Dedifferentiated amniotic fluid mesenchymal stem cell (primary cell): ENCODE data around the gene HMX2.
"Not testable (repeated sequence)": the region's sequence is repeated elsewhere in the genome, so short reads cannot be mapped to it uniquely, and the experiment has no call there.

ENCODE experiments used
- DNase-seq: peaks from one replicate; pipeline ENCODE4 v3.0.0-alpha.2; 2016; ENCODE audit errors: extremely low spot score

The HMX2 gene

DNA sequence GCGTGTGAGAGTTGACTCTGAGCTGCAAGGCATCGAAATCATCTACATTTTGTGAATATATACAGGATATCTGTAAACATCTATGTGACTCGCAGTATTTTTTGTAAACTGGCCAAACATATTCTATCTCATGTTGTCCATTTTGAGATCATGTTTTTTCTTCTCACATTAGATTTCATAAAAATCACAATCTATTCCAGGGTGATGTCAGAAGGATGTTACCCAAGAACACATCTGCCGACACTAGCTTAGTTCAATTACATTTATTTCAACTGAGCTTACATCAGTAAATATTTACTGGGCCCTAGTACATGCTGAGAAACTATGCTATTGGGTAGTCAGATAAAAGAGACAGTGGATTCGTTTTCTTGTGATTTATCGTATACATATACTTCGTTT lies 3.8 kb downstream of the HMX2 start:
- no peak for DNase-seq

DNA sequence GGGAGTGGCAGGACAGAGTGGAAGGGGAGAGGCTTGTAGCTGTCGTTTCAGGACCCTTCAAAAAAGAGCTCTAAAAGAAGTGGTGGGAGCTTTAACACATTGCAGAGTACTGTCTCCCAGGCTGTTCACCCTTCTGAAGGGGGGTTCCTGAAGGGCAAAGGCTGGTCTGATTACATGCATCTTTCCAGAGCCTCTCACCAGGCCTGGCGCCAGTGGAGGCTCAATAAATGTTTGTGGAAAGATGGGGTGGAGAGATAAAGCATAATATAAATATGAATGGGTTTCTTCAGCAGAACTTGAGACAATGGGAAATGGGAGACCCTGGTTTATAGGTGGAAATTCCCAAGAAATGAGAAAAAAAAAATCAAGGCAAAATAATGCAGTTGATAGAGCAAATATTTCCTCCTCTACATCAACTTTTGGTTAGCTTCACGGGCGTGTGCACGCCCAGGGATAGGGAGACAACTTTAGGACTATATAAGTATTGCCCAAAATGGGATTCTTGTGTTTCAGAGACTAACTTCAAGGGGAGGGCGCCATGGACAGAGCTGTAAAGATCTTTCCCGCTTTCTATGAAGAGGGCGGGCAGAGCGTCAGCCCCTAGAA lies 5.7 kb downstream of the HMX2 start:
- no peak for DNase-seq

DNA sequence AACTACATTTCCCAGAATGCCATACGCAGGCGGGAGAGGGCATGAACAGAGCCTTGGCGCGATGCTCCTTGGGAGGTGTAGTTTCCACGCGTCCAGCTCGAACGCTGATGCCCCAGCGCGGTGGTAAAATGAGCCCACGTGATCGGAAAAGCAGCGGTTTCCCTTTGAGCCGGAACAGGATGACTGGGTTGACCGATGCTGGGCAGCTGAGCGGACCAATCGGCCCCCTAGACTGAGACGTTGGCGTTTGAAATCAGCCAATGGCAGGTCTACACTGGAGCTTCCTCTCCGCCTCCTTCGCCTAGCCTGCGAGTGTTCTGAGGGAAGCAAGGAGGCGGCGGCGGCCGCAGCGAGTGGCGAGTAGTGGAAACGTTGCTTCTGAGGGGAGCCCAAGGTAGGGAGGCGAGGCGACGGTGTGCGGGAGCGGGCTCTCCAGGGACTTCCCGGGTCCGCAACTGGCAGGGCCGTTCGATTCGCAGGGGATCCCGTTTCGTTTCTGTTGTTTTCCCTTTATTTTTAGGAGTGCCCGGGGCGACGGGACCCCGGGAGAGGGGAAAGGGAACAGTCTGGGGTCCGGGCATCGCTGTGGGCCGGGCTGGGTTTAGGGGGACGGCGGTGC lies 6.3 kb downstream of the HMX2 start, which contains the start of gene BUB3:
Gene BUB3 (plus strand): TSS at position 311 of the 619 bp plus-strand sequence. CDS start 516 bp downstream, outside the sequence.
- peak; percentile 100 for DNase-seq

DNA sequence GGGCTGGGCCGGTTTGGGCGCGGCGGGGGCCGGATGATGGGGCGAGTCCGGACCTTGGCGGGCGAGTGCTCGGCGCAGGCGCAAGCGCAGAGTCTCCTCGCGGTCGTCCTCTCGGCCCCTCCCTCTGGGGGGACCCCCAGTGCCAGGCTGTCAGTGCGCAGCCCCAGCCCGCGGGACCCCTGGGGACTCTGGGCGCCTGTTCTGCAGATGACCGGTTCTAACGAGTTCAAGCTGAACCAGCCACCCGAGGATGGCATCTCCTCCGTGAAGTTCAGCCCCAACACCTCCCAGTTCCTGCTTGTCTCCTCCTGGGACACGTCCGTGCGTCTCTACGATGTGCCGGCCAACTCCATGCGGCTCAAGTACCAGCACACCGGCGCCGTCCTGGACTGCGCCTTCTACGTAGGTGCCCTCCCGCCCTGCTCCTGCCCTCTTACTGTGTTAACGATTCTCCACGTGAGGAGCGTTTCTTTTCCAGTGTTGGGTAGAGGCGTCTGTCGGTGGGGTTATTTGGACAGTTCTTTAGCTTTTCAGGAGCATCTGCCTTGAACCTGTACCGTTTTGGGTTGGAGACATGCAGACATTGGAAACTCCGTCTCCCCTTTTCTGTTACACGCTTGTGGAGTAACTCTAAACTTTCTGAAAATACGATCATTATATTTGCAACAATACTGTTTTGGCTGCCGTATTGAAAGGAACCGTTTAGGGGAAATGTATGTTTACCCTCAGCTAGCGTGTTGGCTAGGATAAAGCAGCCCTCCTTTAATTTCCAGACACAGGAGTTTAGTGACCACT lies 7.0 kb downstream of the HMX2 start:
- no peak for DNase-seq

DNA sequence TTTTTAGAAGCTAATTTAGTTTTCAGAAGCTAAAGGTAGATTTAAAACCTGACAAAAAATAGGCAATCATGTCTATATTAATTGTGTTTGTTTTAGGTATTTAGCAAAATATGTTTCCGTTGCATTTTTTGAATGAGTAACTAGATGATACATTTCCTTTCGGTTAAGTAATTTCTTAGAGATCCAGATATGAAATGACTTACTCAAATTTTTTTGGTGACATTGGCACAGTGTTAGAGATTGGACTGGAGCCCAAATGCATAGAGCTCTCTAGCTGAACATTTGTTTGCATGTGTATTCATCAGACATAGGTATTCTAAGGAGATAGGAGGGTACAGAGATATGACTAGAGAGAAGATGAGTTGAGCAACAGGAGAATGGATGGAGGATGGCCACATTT lies 8.1 kb downstream of the HMX2 start:
- DNase-seq, result no peak

DNA sequence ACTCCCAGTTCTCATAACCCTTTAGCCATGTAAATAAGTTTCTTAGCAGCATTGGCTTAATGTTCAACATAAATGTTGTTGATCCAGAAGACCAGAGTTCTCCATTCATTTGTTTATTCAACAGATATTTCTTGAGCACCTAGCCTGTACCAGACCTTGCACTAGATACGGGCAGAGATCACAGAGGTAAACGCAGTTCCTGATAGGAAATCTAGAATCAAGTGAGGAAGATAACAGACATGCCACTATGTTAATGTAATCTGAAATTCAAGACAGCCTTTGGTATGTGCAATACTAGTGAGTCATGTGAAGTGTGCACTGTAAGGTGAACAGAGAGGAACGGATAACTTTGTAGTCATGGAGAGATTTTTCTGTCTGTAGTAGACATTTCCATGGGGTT lies 9.3 kb downstream of the HMX2 start:
- DNase-seq, result no peak

DNA sequence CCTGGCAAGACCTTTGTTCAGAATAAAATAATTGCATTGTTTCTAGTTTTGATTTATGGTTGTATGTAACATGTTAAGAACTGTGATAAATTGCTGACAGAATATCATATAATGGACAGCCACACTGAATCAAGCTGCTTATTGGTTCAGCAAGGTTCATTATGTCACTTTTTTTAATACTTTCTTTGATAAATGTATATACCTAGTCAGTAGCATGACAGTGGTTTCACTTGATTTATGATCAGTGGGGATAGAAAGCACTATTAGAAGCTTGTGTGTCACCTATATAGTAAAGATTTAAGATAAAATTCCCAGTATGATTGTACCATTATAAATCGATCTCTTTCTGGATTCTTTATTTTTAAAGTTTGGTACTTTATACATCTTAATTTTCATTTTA lies 10.7 kb downstream of the HMX2 start:
- no peak for DNase-seq

DNA sequence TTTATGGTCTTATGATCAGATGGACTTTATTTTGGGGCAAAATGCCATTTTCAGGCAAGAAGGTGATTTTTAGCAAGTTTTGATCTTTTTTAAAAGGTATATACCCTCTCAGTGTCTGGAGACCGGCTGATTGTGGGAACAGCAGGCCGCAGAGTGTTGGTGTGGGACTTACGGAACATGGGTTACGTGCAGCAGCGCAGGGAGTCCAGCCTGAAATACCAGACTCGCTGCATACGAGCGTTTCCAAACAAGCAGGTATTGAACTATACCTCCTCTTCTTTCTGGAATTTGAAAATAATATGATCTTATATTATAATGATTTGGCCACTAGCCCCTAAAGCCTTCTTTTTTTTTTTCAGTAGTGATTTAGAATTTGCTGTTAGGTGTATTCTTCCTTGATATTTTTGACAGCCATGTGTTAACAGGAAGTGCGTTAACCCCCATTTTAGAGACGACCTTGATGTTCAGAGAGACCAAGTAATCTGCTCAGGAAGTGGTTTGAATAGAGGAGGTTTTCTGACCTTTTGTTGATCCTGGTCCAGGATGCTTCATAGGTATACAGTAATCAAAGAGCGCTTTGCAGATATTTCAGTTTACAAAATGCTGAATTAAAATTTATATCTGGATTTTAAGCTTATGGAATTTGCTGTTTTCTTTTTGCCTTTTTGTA lies 12.5 kb downstream of the HMX2 start:
- no peak for DNase-seq

DNA sequence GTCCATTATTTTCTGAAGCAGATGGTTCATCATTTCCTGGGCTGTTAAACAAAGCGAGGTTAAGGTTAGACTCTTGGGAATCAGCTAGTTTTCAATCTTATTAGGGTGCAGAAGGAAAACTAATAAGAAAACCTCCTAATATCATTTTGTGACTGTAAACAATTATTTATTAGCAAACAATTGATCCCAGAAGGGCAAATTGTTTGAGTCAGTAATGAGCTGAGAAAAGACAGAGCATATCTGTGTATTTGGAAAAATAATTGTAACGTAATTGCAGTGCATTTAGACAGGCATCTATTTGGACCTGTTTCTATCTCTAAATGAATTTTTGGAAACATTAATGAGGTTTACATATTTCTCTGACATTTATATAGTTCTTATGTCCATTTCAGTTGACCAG lies 16.4 kb downstream of the HMX2 start:
- DNase-seq, result no peak

DNA sequence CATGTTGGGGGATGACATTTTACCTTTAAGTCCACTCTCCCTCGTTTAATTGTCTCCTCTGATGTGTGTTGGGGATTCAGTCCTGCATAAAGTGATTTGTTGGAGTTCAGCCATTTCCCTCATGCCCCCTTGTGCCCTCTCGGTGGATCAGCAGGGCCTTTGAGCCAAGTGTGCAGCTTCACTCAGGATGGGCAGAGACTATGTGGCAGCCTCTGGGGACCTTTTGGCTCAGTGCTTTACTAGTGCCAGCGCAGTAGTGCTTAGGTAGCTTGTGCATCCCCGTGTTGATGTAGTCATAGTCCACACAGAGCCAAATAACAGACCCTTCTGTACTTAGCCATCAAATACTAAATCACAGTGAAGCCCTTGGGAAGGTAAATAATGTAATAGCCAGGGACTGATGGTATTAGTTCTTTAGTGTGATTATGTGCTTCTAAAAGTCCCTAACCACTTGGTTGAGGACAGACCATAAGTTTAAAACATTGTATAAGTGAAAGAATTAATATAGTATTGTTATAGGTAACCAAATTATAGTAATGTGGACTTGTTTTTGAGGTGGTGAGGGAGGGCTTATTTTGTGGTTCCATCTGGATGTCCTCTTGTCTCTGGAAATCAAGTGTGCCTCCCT lies 17.6 kb downstream of the HMX2 start:
- DNase-seq, result no peak

DNA sequence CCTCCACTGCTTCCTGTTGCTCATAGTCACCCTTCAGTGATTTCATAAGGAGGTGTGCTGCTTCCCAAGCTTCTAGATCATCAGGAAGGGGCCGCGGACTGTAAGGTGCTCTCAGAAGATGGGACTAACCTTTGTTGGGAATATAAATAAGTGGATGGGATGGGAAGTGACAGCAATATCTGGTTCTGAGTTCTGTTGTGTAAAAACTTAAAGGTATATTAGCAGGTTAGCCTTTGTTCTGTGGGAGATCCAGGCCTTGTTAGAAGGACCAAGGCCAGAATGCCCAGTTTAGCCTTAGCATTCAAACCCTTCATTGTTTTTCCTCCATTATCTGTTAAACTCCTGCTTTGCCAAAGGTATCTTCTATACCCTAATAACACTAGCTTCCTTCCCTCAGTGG lies 18.7 kb downstream of the HMX2 start:
- no peak for DNase-seq

DNA sequence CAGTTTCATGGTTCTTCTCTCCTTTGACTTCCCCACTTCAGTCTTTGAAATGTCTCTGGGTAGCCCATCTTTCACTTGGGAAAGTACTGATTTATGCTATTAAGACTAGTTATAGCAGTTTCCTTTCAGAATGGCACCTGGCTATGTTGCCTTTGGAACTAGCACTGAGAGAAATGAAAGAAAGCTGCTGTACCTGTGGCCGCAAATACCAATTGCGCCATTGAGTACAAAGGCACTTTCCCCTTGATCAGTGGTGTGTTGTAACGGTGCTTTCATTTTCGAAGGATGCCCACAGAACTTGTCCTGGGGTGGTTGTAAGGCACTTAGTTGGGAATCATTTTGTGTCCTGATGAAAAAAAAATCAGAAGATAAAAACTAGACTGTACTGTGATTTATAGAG lies 23.0 kb downstream of the HMX2 start:
- DNase-seq, result no peak

DNA sequence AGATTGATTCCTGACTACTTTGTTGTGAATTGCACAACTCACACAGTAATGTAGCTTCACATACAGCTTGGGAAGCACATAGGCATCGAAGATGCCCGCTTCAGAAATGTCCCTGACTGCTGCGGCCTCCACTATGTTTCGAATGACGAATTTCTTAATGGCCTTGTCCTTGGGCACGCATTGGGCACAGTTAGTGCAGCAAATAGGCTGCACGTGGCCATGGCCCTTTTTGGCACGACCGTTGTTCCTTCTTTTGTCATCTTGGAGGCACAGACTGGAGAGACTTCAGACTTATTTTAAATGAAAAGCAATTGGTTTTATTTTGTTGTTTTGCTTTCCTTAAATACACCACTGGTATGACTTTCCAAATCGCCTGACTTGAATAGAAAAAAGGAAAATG lies 23.7 kb downstream of the HMX2 start:
- DNase-seq, result not testable (repeated sequence)

DNA sequence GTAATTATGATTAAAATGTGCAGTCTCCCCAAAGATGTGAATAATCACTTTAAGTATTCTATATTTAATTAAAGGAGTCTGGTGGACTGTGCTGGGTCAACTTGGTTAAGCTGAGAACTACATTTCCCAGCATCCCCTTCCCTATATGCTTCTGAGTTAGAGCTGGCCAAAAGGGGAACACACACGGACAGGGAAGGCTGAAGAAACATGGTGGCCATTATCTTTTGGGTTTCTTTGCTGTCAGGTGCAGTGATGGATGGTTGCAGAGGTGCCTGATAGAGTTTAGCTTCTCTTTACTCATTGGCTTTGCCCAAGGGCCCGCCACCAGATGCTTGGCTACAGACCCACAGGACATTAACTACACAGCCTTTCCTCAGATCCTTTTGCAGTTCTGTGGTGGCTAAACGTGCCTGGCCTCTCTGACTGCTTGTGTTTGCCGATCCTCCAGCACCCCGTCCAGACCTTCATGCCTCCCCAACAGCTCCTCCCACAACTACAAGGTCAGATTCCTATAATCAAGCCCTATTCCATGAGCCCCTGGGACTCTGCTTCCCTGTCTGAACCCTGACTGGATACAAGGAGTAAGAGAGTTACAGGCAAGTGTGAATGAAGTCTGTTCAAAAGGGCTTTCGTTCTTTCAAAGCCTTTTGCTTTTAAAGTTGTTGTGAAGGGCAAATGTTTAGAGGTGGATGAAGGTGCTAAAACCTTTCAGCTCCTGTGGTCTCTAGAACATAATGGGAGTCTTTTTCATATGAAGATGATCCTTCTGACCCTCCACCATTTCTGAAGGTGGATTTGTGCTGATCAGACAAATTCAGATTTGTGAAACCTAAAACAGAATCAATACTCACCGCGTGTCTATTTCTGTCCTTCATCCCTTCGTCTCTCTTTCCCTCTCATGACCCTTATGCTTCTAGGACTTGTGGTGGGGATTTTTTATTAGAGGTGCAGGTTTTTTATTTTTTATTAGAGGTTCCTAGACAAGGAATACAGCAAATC lies 27.8 kb downstream of the HMX2 start:
- no peak for DNase-seq

DNA sequence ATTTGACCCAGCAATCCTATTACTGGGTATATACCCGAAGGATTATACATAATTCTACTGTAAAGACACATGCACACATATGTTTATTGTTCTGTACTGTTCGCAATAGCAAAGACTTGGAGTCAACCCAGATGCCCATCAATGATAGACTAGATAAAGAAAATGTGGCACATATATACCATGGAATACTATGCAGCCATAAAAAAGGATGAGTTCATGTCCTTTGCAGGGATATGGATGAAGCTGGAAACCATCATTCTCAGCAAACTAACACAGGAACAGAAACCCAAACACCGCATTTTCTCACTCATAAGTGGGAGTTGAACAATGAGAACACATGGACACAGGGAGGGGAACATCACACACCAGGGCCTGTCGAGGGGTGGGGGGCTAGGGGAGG lies 30.5 kb downstream of the HMX2 start:
- not testable (repeated sequence) for DNase-seq

DNA sequence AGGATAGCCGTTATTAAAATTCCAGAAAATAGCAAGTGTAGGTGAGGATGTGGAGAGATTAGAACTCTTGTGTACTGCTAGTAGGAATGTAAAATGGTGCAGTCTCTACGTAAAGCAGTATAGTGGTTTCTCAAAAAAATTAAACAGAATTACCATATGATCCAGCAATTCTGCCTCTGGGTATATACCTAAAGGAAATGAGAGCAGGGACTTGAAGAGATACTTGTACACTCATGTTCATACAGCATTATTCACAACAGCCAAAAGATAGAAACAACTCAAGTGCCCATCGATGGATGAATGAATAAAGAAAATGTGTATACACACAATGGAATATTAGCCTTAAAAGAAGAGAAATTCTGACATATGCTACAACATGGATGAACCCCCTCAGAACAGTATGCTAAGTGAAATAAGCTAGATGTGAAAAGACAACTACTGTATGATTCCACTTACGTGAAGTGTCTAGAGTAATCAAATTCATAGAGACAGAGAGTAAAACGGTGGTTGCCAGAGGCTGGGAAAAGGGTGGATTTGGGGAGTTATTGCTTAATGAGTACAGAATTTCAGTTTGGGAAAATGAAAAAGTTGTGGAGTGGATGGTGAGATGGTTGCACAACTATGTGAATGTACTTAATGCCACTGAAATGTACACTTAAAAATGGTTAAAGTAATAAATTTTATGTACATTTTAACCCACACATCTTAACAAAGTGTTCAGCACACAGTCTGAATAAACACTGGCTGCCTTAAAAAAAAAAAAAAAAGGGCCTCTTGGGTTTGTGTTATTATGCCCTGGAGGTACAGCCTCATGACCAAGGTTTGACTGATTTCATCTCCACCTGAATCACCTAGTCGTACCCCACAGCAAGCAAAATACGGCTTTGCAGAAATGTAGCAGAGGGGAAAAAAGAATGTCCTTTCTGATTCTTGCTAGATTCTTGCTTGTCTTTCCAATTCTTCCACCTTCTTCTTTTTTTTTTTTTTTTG lies 32.5 kb downstream of the HMX2 start:
- DNase-seq, result no peak

DNA sequence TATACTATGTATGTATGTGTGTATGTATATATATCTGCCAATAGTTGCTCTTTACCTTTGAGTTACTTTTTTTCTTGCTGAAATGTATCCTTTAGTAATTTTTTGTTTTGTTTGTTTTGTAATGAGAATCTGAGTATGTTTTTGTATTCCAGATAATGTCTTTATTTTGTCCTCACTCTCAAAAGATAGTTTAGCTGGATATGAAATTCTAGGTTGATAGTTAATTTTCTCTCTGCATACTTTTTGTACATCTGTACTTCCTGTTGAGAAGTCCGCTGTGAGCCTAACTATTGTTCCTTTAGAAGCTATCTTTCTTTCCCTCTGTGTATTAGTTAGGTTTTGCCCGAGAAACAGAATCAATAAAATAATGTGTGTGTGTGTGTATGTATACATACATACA lies 35.8 kb downstream of the HMX2 start:
- no peak for DNase-seq

DNA sequence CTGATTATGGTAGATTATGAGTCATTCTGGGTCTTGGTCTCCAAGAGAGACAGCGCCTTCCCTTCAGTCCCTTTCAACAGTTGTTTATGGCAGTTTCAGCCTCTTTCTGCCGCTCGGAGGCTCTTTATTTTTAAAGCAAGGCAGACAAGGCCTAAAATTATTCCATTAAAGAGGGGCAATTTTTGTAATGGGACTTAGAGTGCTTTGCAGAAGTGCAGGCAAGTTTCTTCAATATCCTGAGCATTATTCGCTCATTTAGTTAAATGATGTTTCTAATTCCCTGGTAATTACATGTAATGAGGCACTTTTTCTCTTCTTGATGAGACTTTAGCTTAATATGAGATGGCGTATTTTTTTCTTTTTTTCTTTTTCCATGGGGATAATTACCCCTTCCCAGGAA lies 39.8 kb downstream of the HMX2 start:
- DNase-seq, result no peak

DNA sequence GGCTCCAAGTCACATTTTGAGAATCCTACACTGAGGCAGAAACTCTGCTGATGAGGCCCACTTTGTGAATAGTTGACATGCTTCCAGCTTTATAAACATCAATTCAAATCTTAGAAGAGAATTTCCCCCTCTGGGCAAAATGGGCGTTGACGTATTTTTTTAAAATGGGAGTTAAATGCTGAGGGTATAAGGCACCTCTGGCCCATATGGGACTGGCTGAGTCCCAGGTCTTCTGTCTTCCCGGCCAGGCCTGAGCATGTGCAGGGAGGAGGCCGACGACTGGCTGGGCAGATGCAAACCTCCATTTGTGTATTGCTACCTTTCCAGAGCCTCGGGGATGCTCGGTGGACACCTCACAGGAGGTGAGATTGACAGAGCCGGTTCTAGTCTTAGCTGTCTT lies 44.0 kb downstream of the HMX2 start:
- DNase-seq, result no peak

DNA sequence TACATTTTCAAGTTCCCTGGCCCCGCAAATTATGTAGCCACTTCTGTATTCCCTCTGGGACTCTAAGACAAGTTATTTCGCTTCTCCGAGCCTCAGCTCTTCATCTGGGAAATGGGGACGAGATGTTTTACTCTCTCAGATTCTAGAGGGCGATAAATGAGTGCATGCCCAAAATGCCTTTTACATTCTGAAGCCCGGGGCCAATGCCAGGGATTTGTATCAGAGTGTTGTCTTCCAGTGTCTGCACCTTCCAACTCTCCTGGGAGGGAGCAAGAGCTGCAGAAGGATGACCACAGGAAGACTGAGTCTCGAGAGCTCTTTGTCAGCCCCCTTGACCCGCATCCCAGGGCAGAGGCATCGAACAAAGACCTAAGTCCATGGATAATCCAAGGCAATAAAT lies 46.1 kb downstream of the HMX2 start:
- DNase-seq, result no peak
